Upper lobe of left lung (tissue), 6 donors: ENCODE data around the gene C13orf46. TPM values are rescaled to one million over a fixed set of nuclear protein-coding genes. Genes with fewer than 3 reads are reported as not detected.
A peak's percentile ranks its signal among the peaks of the same experiment; 100 is the strongest.

Experiments
- ATAC-seq, 2 donors: fragments of 200-7000 bp; cut with Tn5 transposase; one replicate each; pipeline ENCODE4 v1.9.1; 2022; ENCODE audit warnings: mild to moderate bottlenecking in 2 of 2, moderate library complexity in 2 of 2; ENCODE audit not compliant: low FRiP score in 2 of 2
- DNase-seq, 2 donors: peaks; one replicate each; pipeline ENCODE4 v3.0.0-alpha.2; 2019 to 2020
- H3K27ac ChIP-seq, 4 donors: fragments of 200-600 bp; sonication (generic); one replicate each; pipeline ENCODE4 v1.5.1; 2016 to 2019
- H3K27me3 ChIP-seq, 4 donors: fragments of 200-600 bp; sonication (generic); one replicate each; pipeline ENCODE4 v1.5.1; 2017 to 2019
- H3K36me3 ChIP-seq, 4 donors: fragments of 200-600 bp; sonication (generic); one replicate each; pipeline ENCODE4 v1.5.1; 2016 to 2019
- H3K4me1 ChIP-seq, 4 donors: fragments of 200-600 bp; sonication (generic); one replicate each; pipeline ENCODE4 v1.5.1; 2018 to 2019
- H3K4me3 ChIP-seq, 4 donors: fragments of 200-600 bp; sonication (generic); one replicate each; pipeline ENCODE4 v1.5.1; 2017 to 2019; ENCODE audit warnings: mild to moderate bottlenecking in 2 of 4, moderate library complexity in 1 of 4
- H3K9me3 ChIP-seq, 4 donors: fragments of 200-600 bp; sonication (generic); one replicate each; pipeline ENCODE4 v1.5.1; 2018 to 2019
- CTCF ChIP-seq, 6 experiments: fragments of 450-650 bp in 4 of 6; fragments of 200-600 bp in 2 of 6; sonication (generic) in 2 of 6; IDR thresholded peaks; one replicate each; pipeline ENCODE4 v1.5.1; 2016 to 2019; ENCODE audit warnings: antibody characterized with exemption in 6 of 6
- EP300 ChIP-seq, 4 donors: sonication (generic); formaldehyde crosslinking; IDR thresholded peaks; one replicate each; pipeline ENCODE4 v1.5.1; 2017; ENCODE audit warnings: antibody characterized with exemption in 4 of 4, control low read depth in 2 of 4
- POLR2A ChIP-seq, 4 donors: fragments of 450-650 bp; IDR thresholded peaks; one replicate each; pipeline ENCODE4 v1.5.1; 2016 to 2017; ENCODE audit warnings: antibody characterized with exemption in 4 of 4, mild to moderate bottlenecking in 2 of 4
- POLR2AphosphoS5 ChIP-seq, 2 donors: sonication (generic); formaldehyde crosslinking; IDR thresholded peaks; one replicate each; pipeline ENCODE4 v1.5.1; 2017; ENCODE audit warnings: antibody characterized with exemption in 2 of 2
- WGBS, 2 donors: methylation state at CpG; one replicate each; pipeline ENCODE4 v1.1.5; 2017 to 2018; 5-methylcytosine and 5-hydroxymethylcytosine counted together
- total RNA-seq, 6 donors: library from RNA; depleted of rRNA in 4 of 6; stranded (reverse); fragments of >200 nt in 4 of 6; gene quantifications; one replicate each; pipeline versions ENCODE4 v1.1.0 to v1.2.1, GENCODE V29; 2016 to 2021
- donor health status: DM: no; HTN: no; CAD: no; lungs with moderate emphysema.
- donor health status: DM: no; HTN: yes; CAD: no; lungs with severe emphysema.

C13orf46 gene
- total RNA-seq, 6 donors from 2014 or later, result 5.5 to 44.0 (median 14.7) TPM

- 75 to 79% methylated on average over 17 to 29 of the region's 29 CpGs for WGBS, 2 donors
- H3K4me1 ChIP-seq, result peaks cover 0 to 7% (median 0%) of the 10 kb centered on the region in 4 donors
- ATAC-seq (peak; percentile 39 to 47), DNase-seq (peak in 1 of 2 donors; percentile 56)
- peaks cover 0 to 33% (median 18%) of the 10 kb centered on the region in 4 donors for H3K36me3 ChIP-seq
- no peak overlapping the region for H3K4me3 ChIP-seq
- H3K27ac ChIP-seq, result peak overlapping the region; percentile 30 to 52 (median 45)
- no peaks in the 10 kb centered on the region for H3K9me3 ChIP-seq
- no peaks in the 10 kb centered on the region for H3K27me3 ChIP-seq
- TF ChIP-seq CTCF (IDR thresholded peaks at IDR 0.05) (no peak), EP300 (IDR thresholded peaks at IDR 0.05) (peak in 1 of 4 donors; percentile 25), POLR2AphosphoS5 (IDR thresholded peaks at IDR 0.05) (peak; percentile 29 to 71), POLR2A (IDR thresholded peaks at IDR 0.05) (no peak)
Observed at GRCh38 chr13:113997845-113998751, 24.2 kb upstream of the C13orf46 start.

GRCh38 chr13:113996912-113997745 is 23.3 kb upstream of the C13orf46 start:
- Histone ChIP-seq H3K27ac (peak overlapping the region in 3 of 4 donors; percentile 7 to 48 (median 30)), H3K4me1 (peaks cover 0 to 7% (median 0%) of the 10 kb centered on the region in 4 donors), H3K9me3 (no peaks in the 10 kb centered on the region), H3K4me3 (no peak overlapping the region), H3K36me3 (peaks cover 0 to 40% (median 16%) of the 10 kb centered on the region in 4 donors), H3K27me3 (no peaks in the 10 kb centered on the region)
- DNase-seq (peak in 1 of 2 donors; percentile 37), ATAC-seq (no peak)
- WGBS, 2 donors, result 85 to 91% methylated on average over 11 to 13 of the region's 13 CpGs
- no peak for TF ChIP-seq EP300 (IDR thresholded peaks at IDR 0.05)
- TF ChIP-seq POLR2A (IDR thresholded peaks at IDR 0.05), result no peak

- Histone ChIP-seq H3K36me3 (peaks cover 0 to 47% (median 20%) of the 10 kb centered on the region in 4 donors), H3K9me3 (no peaks in the 10 kb centered on the region), H3K27me3 (no peaks in the 10 kb centered on the region), H3K4me1 (peaks cover 0 to 7% (median 0%) of the 10 kb centered on the region in 4 donors), H3K27ac (no peak overlapping the region), H3K4me3 (no peak overlapping the region)
- ATAC-seq (no peak), DNase-seq (peak in 1 of 2 donors; percentile 65)
- TF ChIP-seq EP300 (IDR thresholded peaks at IDR 0.05) (no peak), POLR2A (IDR thresholded peaks at IDR 0.05) (no peak), CTCF (IDR thresholded peaks at IDR 0.05) (no peak), POLR2AphosphoS5 (IDR thresholded peaks at IDR 0.05) (no peak)
- 93 to 95% methylated on average over 19 to 29 of the region's 38 CpGs for WGBS, 2 donors
Observed at GRCh38 chr13:113996081-113996911, 22.4 kb upstream of the C13orf46 start.

GRCh38 chr13:113995051-113995601 is 21.2 kb upstream of the C13orf46 start:
- no peak for TF ChIP-seq POLR2AphosphoS5 (IDR thresholded peaks at IDR 0.05)
- TF ChIP-seq POLR2A (IDR thresholded peaks at IDR 0.05), result no peak
- no peak for TF ChIP-seq EP300 (IDR thresholded peaks at IDR 0.05)
- TF ChIP-seq CTCF (IDR thresholded peaks at IDR 0.05), result no peak
- H3K27ac ChIP-seq, result no peak overlapping the region
- no peaks in the 10 kb centered on the region for H3K27me3 ChIP-seq
- H3K4me3 ChIP-seq, result no peak overlapping the region
- WGBS, 2 donors, result 90 to 99% methylated on average over 10 to 23 of the region's 23 CpGs
- H3K36me3 ChIP-seq, result peaks cover 0 to 55% (median 27%) of the 10 kb centered on the region in 4 donors
- no peaks in the 10 kb centered on the region for H3K9me3 ChIP-seq
- peak in 1 of 2 donors; percentile 71 for DNase-seq
- peaks cover 0 to 7% (median 0%) of the 10 kb centered on the region in 4 donors for H3K4me1 ChIP-seq
- ATAC-seq, result no peak
